Germinal center (tissue), 1 donor: ENCODE results near the gene IRF2BPL.

Experiments
- DNase-seq: peaks from one replicate; pipeline ENCODE4 v3.0.0; 2012; ENCODE audit warnings: mixed read lengths, low spot score

IRF2BPL gene

GRCh38 chr14:77053046-77053841 is 24.7 kb upstream of the IRF2BPL start:
- peak; percentile 84 for DNase-seq

GRCh38 chr14:77052281-77053044 is 24.0 kb upstream of the IRF2BPL start:
- no peak for DNase-seq

GRCh38 chr14:77051116-77051515 is 22.6 kb upstream of the IRF2BPL start:
- DNase-seq: no peak

- no peak for DNase-seq
Measured at GRCh38 chr14:77046721-77047120, 18.2 kb upstream of the IRF2BPL start.

GRCh38 chr14:77045238-77046162 is 17.0 kb upstream of the IRF2BPL start:
- no peak for DNase-seq

- DNase-seq: no peak
Measured at GRCh38 chr14:77044783-77045237, 16.3 kb upstream of the IRF2BPL start.

- DNase-seq: no peak
Measured at GRCh38 chr14:77043984-77044485, 15.5 kb upstream of the IRF2BPL start.

GRCh38 chr14:77043177-77043983 is 14.9 kb upstream of the IRF2BPL start:
- DNase-seq: no peak

- DNase-seq: no peak
Measured at GRCh38 chr14:77041881-77042545, 13.5 kb upstream of the IRF2BPL start.

GRCh38 chr14:77040741-77041653 is 12.5 kb upstream of the IRF2BPL start:
- DNase-seq: no peak

GRCh38 chr14:77040059-77040740 is 11.7 kb upstream of the IRF2BPL start:
- DNase-seq: peak; percentile 66

GRCh38 chr14:77039285-77040058 is 11.0 kb upstream of the IRF2BPL start:
- no peak for DNase-seq

- DNase-seq: no peak
Measured at GRCh38 chr14:77037938-77038568, 9.5 kb upstream of the IRF2BPL start.

- DNase-seq: no peak
Measured at GRCh38 chr14:77037215-77037937, 8.9 kb upstream of the IRF2BPL start.

GRCh38 chr14:77036484-77037214 is 8.1 kb upstream of the IRF2BPL start:
- DNase-seq: no peak

GRCh38 chr14:77035267-77035666 is 6.8 kb upstream of the IRF2BPL start:
- no peak for DNase-seq
